Right cardiac atrium (tissue), 5 donors: Measurements from ENCODE around the gene PLTP. TPM values are rescaled to one million over a fixed set of nuclear protein-coding genes. Genes with fewer than 3 reads are reported as not detected.

ENCODE experiments used
- ATAC-seq, 2 donors: fragments of 200-7000 bp; cut with Tn5 transposase; one replicate each; pipeline versions ENCODE4 v1.8.0 to v1.9.1; 2020; ENCODE audit warnings: moderate library complexity in 2 of 2, mild to moderate bottlenecking in 1 of 2
- DNase-seq, 3 donors: peaks; one replicate each; pipeline ENCODE4 v3.0.0-alpha.2; 2020
- H3K27ac ChIP-seq: one replicate; pipeline ENCODE4 v1.5.1; 2013; ENCODE audit warnings: mild to moderate bottlenecking, low read length, control low read depth, moderate library complexity
- H3K27me3 ChIP-seq: one replicate; pipeline ENCODE4 v1.6.1; 2013; ENCODE audit not compliant: control insufficient read depth, insufficient read depth
- H3K4me1 ChIP-seq: one replicate; pipeline ENCODE4 v1.6.1; 2013; ENCODE audit warnings: low read length; ENCODE audit not compliant: control insufficient read depth, insufficient read depth
- H3K4me3 ChIP-seq: one replicate; pipeline ENCODE4 v1.5.1; 2013; ENCODE audit warnings: low read length, control low read depth
- H3K9me3 ChIP-seq: one replicate; pipeline ENCODE4 v1.6.1; 2013; ENCODE audit warnings: low read length; ENCODE audit not compliant: control insufficient read depth
- WGBS: extraction: QIAGEN DNeasy Blood & Tissue Kit; methylation state at CpG from one replicate; pipeline ENCODE4 v1.1.7; 2013; 5-methylcytosine and 5-hydroxymethylcytosine counted together
- intact Hi-C, 4 donors: fragments of 100-400 bp; cut with DNase I; formaldehyde crosslinking; loops; one replicate each; pipeline versions ENCODE4 v1.11.0 to v1.14.0; 2022 to 2023
- polyA plus RNA-seq: library from polyadenylated mRNA; stranded (reverse); fragments of 200-250 nt; gene quantifications from one replicate; pipeline ENCODE4 v1.2.3, GENCODE V29; 2013
- total RNA-seq, 4 donors: library from RNA; stranded (reverse); fragmentation: NEBNext Ultra II Directional; extraction: Animal tissue kit (Norgen Biotek cat#: 25700); gene quantifications; one replicate each; pipeline ENCODE4 v1.2.1, GENCODE V29; 2021
- donor health status: healthy with polysubstance abuse.
- donor health status: DM: no; HTN: yes; CAD: no.
- donor health status: DM: no; HTN: no; CAD: no.
- donor health status: DM: no; HTN: yes; CAD: no; lungs with severe emphysema.
- donor health status: DM: yes; HTN: yes; CAD: no.

Gene PLTP
- total and polyA plus RNA-seq, 5 donors: 34.3 to 117 (median 67.2) TPM

DNA sequence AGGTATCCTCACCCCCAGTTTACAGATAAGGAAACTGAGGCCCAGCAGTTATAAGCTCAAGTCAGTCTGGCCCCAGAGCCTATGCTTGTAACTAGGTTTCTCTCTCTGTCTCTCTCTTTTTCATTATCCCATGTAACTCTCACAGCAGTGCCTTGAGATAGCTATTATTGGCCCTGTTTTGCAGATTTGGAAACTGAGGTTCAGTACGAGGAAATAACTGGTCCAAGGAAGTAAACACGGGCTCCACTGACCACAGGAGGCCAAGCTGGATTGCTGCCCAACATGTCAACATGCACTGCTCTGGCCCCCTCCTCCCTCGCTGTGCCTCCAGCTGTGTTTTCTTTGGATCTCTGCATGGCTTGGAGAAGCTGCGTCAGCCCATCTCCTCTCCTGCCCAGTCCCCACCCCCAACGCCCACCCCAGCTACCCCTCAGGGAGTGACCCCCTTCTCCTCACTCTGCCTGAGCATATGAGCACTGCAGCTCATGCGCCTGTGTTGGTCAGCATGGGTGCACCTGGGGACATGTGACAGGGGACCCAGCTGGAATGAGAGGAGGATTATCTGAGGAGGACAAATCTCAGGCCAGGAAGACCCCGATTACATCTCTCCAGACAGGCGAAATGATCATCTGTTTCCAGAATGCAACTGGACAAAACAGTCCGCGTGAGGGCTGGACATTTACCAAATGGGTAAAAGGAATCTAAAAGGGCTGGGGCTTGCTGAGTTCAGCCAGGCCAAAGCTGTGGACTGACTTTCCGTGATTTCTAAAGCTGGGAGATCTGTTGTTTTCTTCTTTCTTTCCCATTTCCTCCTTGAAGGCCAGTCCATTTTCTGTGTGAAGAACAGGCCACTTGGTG is 7.8 kb upstream of the PLTP start:
- 36% methylated on average over 11 of the region's 11 CpGs for WGBS
- H3K9me3 ChIP-seq: no peaks in the 10 kb centered on the region
- no peaks in the 10 kb centered on the region for H3K27me3 ChIP-seq
- ATAC-seq: peak; percentile 70 to 78
- no peak overlapping the region for H3K4me3 ChIP-seq
- peak; percentile 83 to 93 (median 90) for DNase-seq
- peak overlapping the region; percentile 78 for H3K27ac ChIP-seq
- no peaks in the 10 kb centered on the region for H3K4me1 ChIP-seq
- intact Hi-C loops: no loop called here

DNA sequence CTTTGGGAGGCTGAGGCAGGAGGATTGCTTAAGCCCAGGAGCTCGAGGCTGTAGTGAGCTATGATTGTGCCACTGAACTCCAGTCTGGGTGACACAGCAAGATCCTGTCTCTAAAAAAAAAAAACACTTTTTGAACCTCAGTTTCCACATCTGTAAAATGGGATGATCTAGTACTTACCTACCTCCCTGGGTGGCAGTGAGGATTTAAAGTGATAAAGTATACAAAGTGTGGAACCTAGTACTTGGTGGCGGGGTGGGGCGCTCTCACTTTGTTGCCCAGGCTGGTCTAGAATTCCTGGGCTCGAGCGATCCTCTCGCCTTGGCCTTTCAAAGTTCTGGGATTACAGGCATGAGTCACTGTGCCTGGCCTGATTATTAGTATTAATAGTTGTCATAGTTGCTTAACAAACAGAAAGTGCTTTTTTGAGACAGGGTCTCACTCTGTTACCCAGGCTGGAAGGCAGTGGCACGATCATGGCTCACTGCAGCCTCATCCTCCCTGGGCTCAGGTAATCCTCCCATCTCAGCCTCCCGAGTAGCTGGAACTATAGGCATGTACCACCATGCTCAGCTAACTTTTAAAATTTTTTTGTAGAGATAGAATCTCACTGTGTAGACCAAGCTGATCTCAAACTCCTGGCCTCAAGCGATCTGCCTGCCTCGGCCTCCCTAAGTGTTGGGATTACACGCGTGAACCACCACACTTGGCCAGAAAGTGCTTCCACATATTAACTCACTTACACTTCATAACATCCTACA is 7.0 kb upstream of the PLTP start:
- H3K4me1 ChIP-seq: no peaks in the 10 kb centered on the region

GRCh38 chr20:45918182-45918737 is 6.3 kb upstream of the PLTP start:
- ATAC-seq (peak; percentile 4 to 40), DNase-seq (peak in 1 of 3 donors; percentile 60)
- no peak overlapping the region for H3K4me3 ChIP-seq
- H3K27me3 ChIP-seq: no peaks in the 10 kb centered on the region
- intact Hi-C loops: no loop called here
- WGBS: 42% methylated on average over 5 of the region's 5 CpGs
- H3K27ac ChIP-seq: peak overlapping the region; percentile 61
- H3K9me3 ChIP-seq: no peaks in the 10 kb centered on the region
- H3K4me1 ChIP-seq: no peaks in the 10 kb centered on the region

More for the DNA sequence above, 7.0 kb upstream of the PLTP start:
- WGBS: 88% methylated on average over 12 of the region's 12 CpGs
- ATAC-seq: no peak
- peak in 2 of 3 donors; percentile 46 to 56 for DNase-seq
- no peaks in the 10 kb centered on the region for H3K9me3 ChIP-seq
- H3K27me3 ChIP-seq: no peaks in the 10 kb centered on the region
- H3K27ac ChIP-seq: peak overlapping the region; percentile 61
- no peak overlapping the region for H3K4me3 ChIP-seq
- intact Hi-C loops: no loop called here

DNA sequence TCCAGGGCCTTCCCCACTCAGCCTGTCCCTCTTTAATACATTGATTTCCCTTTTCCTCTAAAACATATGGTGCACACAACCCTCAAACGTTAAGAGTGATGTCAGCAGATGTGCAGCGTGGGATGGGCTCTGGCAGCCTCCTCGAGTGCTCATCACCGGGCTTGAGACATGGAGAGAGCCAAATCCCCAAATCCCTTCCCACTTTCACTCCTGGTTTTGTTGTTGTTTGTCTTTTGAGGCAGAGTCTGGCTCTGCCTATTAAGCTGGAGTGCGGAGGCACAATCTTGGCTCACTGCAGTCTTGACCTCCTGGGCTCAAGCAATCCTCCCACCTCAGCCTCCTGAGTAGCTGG is 5.8 kb upstream of the PLTP start:
- no peaks in the 10 kb centered on the region for H3K4me1 ChIP-seq
- intact Hi-C loops: no loop called here
- ATAC-seq (no peak), DNase-seq (peak in 1 of 3 donors; percentile 69)
- 47% methylated on average over 5 of the region's 5 CpGs for WGBS
- no peak overlapping the region for H3K4me3 ChIP-seq
- no peaks in the 10 kb centered on the region for H3K9me3 ChIP-seq
- H3K27ac ChIP-seq: no peak overlapping the region
- no peaks in the 10 kb centered on the region for H3K27me3 ChIP-seq

DNA sequence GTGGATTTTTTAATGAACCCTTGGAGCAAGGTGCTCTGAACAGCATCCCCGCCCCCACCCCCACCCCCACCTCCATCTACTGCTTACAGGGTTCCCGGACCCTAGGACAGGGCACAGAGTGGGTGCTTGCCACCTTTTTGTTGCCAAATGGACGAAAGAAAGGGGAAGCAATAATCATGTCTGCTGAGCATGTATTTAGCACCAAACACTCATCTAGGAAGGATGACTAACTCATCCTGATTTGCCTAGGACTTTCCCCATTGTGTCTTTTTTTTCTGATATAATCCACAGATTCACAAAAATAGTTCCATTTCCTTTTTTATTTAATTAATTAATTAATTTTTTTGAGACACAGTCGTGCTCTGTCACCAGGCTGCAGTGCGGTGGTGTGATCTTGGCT is 1.2 kb upstream of the PLTP start:
- Histone ChIP-seq H3K27ac (no peak overlapping the region), H3K9me3 (no peaks in the 10 kb centered on the region), H3K4me1 (peaks cover 4% of the 10 kb centered on the region), H3K4me3 (no peak overlapping the region), H3K27me3 (no peaks in the 10 kb centered on the region)
- intact Hi-C loops: no loop called here
- WGBS: 46% methylated on average over 5 of the region's 5 CpGs
- DNase-seq: no peak
- no peak for ATAC-seq

GRCh38 chr20:45912344-45912682 is 358 bp upstream of the PLTP start:
- peaks cover 4% of the 10 kb centered on the region for H3K4me1 ChIP-seq
- WGBS: 16% methylated on average over 4 of the region's 4 CpGs
- H3K9me3 ChIP-seq: no peaks in the 10 kb centered on the region
- no peak for DNase-seq
- intact Hi-C loops: no loop called here
- no peaks in the 10 kb centered on the region for H3K27me3 ChIP-seq
- H3K27ac ChIP-seq: peak overlapping the region; percentile 25
- H3K4me3 ChIP-seq: peak overlapping the region; percentile 15
- no peak for ATAC-seq

DNA sequence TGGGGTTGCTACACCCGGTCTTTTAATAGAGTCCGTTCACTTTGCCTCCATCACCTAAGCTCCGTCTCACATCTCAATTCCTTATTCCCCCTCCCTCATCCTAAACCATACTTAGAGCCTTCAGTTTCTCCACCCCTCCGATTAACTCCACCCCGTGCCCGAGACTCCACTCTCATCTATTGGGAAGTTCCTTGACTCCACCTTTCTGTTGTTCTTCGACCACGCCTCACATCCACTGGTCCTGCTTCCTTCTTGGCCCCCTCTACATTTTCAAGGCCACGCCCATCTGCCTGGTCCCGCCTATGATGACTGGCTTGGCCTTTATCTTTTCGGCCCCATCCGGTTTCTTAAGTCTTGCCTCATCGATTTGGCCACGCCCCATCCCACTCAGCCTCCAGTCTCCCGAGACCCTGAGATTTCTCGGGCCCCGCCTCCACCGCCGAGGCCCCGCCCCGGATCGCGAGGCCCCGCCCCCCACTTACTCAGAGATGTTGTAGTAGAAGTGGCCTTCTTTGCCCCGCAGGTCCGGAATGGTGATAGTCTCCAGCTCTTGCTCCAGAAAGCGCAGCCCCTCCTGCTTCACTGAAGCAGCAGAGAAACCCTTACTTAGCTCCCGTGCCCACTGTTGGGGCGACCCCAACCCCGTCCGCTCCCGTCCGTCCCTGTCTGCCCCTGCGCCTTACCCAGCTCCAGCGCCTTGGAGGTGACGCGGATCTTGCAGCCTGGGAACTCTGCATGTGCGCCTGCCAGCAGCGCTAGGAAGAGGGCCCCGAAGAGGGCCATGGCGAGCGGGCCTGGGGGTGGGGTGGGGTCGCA is 1.1 kb downstream of the PLTP start:
- intact Hi-C loops: no loop called here
- H3K27ac ChIP-seq: peak overlapping the region; percentile 39
- H3K4me3 ChIP-seq: peak overlapping the region; percentile 15
- peaks cover 4% of the 10 kb centered on the region for H3K4me1 ChIP-seq
- WGBS: 3% methylated on average over 43 of the region's 43 CpGs
- DNase-seq (peak; percentile 98 to 99 (median 98)), ATAC-seq (peak; percentile 91 to 92)
- no peaks in the 10 kb centered on the region for H3K27me3 ChIP-seq
- H3K9me3 ChIP-seq: no peaks in the 10 kb centered on the region

- no peak for ATAC-seq
- peak in 2 of 3 donors; percentile 24 to 62 for DNase-seq
- H3K9me3 ChIP-seq: no peaks in the 10 kb centered on the region
- H3K4me1 ChIP-seq: peaks cover 4% of the 10 kb centered on the region
- H3K27me3 ChIP-seq: no peaks in the 10 kb centered on the region
- WGBS: 75% methylated on average over 22 of the region's 22 CpGs
- intact Hi-C loops: no loop called here
- no peak overlapping the region for H3K4me3 ChIP-seq
- no peak overlapping the region for H3K27ac ChIP-seq
Measured at GRCh38 chr20:45909817-45910669, 1.9 kb downstream of the PLTP start.

DNA sequence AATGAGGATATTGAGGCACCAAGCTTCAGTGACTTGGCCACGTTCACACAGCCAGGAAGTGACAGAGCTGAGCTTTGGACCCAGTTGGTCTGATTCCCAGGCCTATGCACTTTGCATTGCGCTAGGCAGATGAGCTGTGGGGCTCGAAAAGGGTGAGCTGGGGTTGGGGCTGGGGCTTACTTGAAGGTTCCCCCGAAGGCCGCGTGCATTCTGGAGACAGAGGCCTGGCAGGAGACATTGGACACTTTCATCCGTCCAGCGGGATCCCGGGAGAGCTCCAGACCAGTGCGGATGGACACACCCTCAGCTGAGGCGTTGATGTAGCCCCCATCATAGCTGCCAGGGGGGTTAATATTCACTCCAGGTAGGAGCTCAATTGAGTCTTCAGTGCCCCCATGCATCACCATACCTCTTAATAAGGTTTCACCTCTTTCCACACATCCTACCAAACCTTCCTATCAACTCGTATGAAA is 2.6 kb downstream of the PLTP start:
- Histone ChIP-seq H3K4me3 (no peak overlapping the region), H3K4me1 (peaks cover 4% of the 10 kb centered on the region), H3K27me3 (no peaks in the 10 kb centered on the region), H3K27ac (no peak overlapping the region), H3K9me3 (no peaks in the 10 kb centered on the region)
- WGBS: 87% methylated on average over 12 of the region's 12 CpGs
- no peak for ATAC-seq
- intact Hi-C loops: no loop called here
- peak in 1 of 3 donors; percentile 49 for DNase-seq

DNA sequence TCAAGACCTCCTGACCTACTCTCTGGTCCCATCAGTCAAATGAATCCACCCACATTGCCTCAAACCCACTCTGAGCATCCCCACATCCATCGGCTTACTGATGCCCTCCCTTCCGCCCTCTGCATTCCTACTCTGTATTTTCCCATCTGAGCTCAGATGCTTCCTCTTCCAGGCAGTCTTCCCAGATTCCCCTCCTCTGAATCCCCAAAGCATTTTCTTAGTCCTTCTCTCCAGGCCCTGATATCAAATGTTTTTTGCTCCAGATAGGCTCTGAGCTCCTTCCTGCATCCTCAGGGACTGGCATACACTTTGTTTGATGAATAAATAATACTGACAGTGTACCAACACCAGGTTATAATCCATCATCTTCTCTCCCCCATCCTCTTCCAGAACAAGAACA is 3.9 kb downstream of the PLTP start:
- no peak overlapping the region for H3K4me3 ChIP-seq
- ATAC-seq: no peak
- no peak for DNase-seq
- no peaks in the 10 kb centered on the region for H3K9me3 ChIP-seq
- intact Hi-C loops: no loop called here
- no peaks in the 10 kb centered on the region for H3K27me3 ChIP-seq
- peaks cover 4% of the 10 kb centered on the region for H3K4me1 ChIP-seq
- 91% methylated on average over 2 of the region's 2 CpGs for WGBS
- no peak overlapping the region for H3K27ac ChIP-seq
